HEK293T (cell line): ENCODE data around the gene BTBD19.
"Not testable (repeated sequence)": the region's sequence is repeated elsewhere in the genome, so short reads cannot be mapped to it uniquely, and the experiment has no call there.

Experiments used
- CTCF ChIA-PET: fragments of 350-600 bp; formaldehyde crosslinking; extraction: SDS; loops from one replicate; lab custom pipeline; 2021; ENCODE audit warnings: antibody characterized with exemption, inconsistent platforms; lab: Yijun Ruan, JAX
- POLR2A ChIA-PET: fragments of 350-600 bp; formaldehyde crosslinking; extraction: SDS; loops from one replicate; lab custom pipeline; 2020; ENCODE audit warnings: antibody characterized with exemption, inconsistent platforms; lab: Yijun Ruan, JAX
- DNase-seq: peaks from one replicate; pipeline ENCODE4 v3.0.0; 2012; ENCODE audit warnings: mixed read lengths; ENCODE audit errors: extremely low spot score
- ARNT ChIP-seq: fragments of 450-650 bp; IDR thresholded peaks from 2 replicates; pipeline ENCODE4 v1.6.1; 2017; ENCODE audit warnings: mild to moderate bottlenecking
- BHLHE40 ChIP-seq: fragments of 450-650 bp; IDR thresholded peaks from 2 replicates; pipeline ENCODE4 v1.6.1; 2016; ENCODE audit warnings: mild to moderate bottlenecking, moderate library complexity, borderline replicate concordance
- CTBP1 ChIP-seq: fragments of 450-650 bp; IDR thresholded peaks from 2 replicates; pipeline ENCODE4 v1.6.1; 2016; ENCODE audit warnings: borderline replicate concordance
- ELF4 ChIP-seq: fragments of 450-650 bp; IDR thresholded peaks from 2 replicates; pipeline ENCODE4 v1.6.1; 2017; ENCODE audit warnings: antibody characterized with exemption
- FOXA1 ChIP-seq: fragments of 450-650 bp; IDR thresholded peaks from 2 replicates; pipeline ENCODE4 v1.6.1; 2016; ENCODE audit warnings: mild to moderate bottlenecking
- FOXK2 ChIP-seq: fragments of 450-650 bp; IDR thresholded peaks from 2 replicates; pipeline ENCODE4 v1.6.1; 2016; ENCODE audit warnings: mild to moderate bottlenecking
- FOXM1 ChIP-seq: fragments of 450-650 bp; IDR thresholded peaks from 2 replicates; pipeline ENCODE4 v1.6.1; 2017; ENCODE audit warnings: mild to moderate bottlenecking, borderline replicate concordance
- HDGF ChIP-seq: fragments of 450-650 bp; IDR thresholded peaks from 2 replicates; pipeline ENCODE4 v1.6.1; 2017; ENCODE audit warnings: antibody characterized with exemption, borderline replicate concordance
- L3MBTL2 ChIP-seq: fragments of 450-650 bp; conservative IDR thresholded peaks from 2 replicates; pipeline ENCODE4 v1.6.1; 2016; ENCODE audit warnings: mild to moderate bottlenecking
- LEF1 ChIP-seq: fragments of 450-650 bp; IDR thresholded peaks from 2 replicates; pipeline ENCODE4 v1.6.1; 2017; ENCODE audit warnings: mild to moderate bottlenecking, borderline replicate concordance
- NFRKB ChIP-seq: fragments of 450-650 bp; IDR thresholded peaks from 2 replicates; pipeline ENCODE4 v1.6.1; 2016; ENCODE audit warnings: mild to moderate bottlenecking, moderate library complexity
- SP1 ChIP-seq: fragments of 450-650 bp; IDR thresholded peaks from 2 replicates; pipeline ENCODE4 v1.6.1; 2017
- SUZ12 ChIP-seq: fragments of 450-650 bp; IDR thresholded peaks from 2 replicates; pipeline ENCODE4 v1.6.1; 2016; ENCODE audit warnings: mild to moderate bottlenecking
- TARDBP ChIP-seq: fragments of 450-650 bp; IDR thresholded peaks from 2 replicates; pipeline ENCODE4 v1.6.1; 2016
- ZNF384 ChIP-seq: fragments of 450-650 bp; IDR thresholded peaks from 2 replicates; pipeline ENCODE4 v1.6.1; 2016
- TF ChIP-seq, protein P1 (sequence below): fragments of 450-650 bp; IDR thresholded peaks from 2 replicates; pipeline ENCODE4 v1.6.1; 2016

The BTBD19 gene

DNA sequence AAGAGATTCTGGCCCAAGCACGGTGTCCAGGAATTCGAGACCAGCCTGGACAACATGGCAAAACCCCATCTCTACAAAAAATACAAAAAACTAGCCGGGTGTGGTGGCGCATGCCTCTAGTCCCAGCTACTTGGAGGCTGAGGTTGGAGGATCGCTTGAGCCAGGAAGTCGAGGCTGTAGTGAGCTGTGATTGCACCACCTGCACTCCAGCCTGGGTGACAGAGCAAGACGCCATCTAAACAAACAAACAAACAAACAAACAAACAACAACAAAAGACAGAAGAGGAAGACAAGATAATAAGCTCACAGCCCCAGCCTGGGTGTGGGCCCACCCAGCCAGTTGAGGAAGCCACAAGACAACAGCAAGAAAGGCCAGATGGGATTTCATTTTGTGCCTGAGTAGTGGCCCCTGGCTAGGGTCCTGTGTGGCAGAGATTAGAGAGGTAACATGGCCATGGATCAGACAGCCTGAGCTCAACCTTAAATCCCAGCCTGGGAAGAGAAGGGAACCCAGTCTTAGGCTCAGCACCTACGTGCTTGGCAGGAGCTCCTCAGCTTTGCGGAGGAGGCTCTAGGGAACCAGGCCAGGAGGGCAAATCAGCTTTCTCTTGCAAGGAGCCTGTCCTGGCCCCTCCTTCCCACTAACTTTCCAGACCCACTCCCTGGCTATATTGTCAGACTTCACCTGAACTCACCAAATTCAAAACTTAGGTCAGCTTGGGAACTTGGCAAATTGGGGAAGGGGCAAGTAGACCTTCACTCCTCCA is 15.4 kb upstream of the BTBD19 start:
- DNase-seq, result no peak
- ChIA-PET CTCF (interaction anchor here (0.7 to 2.0 kb wide), 8 partner anchors 15 to 226 kb away, joined by 3 to 8 read pairs (median 4); partner anchors contain the start of genes BTBD19, HECTD3 and RNU5D-1), POLR2A (interaction anchor here (1.1 to 2.5 kb wide), 11 partner anchors 15 to 547 kb away, joined by 3 to 21 read pairs (median 8); partner anchors contain the start of genes HECTD3, MUTYH, PTCH2 and RNU5D-1)
- no peak for TF ChIP-seq TARDBP
- no peak for TF ChIP-seq FOXA1
- TF ChIP-seq SP1, result no peak
- no peak for TF ChIP-seq BHLHE40
- no peak for TF ChIP-seq CTBP1
- TF ChIP-seq, protein P1, sequence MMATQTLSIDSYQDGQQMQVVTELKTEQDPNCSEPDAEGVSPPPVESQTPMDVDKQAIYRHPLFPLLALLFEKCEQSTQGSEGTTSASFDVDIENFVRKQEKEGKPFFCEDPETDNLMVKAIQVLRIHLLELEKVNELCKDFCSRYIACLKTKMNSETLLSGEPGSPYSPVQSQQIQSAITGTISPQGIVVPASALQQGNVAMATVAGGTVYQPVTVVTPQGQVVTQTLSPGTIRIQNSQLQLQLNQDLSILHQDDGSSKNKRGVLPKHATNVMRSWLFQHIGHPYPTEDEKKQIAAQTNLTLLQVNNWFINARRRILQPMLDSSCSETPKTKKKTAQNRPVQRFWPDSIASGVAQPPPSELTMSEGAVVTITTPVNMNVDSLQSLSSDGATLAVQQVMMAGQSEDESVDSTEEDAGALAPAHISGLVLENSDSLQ, result no peak
- TF ChIP-seq ARNT, result no peak
- no peak for TF ChIP-seq NFRKB
- TF ChIP-seq LEF1, result no peak
- no peak for TF ChIP-seq SUZ12
- TF ChIP-seq HDGF, result no peak
- TF ChIP-seq L3MBTL2, result no peak
- TF ChIP-seq FOXM1, result no peak
- TF ChIP-seq FOXK2, result no peak
- TF ChIP-seq ZNF384, result no peak
- TF ChIP-seq ELF4, result no peak

DNA sequence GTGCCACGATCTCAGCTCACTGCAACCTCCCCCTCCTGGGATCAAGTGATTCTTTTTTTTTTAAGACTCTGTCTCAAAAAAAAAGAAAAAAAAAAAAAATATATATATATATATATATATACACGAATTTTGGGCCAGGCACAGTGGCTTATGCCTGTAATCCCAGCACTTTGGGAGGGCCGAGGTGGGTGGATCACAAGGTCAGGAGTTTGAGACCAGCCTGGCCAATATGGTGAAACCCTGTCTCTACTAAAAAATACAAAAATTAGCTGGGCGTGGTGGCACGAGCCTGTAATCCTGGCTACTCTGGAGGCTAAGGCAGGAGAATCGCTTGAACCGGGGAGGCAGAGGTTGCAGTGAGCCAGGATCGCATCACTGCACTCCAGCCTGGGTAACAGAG is 10.4 kb upstream of the BTBD19 start:
- POLR2A ChIA-PET, result interaction anchor here (0.7 to 1.8 kb wide), 2 partner anchors 10 to 21 kb away, joined by 4 to 8 read pairs; partner anchors contain the start of genes BTBD19 and DYNLT4
- CTCF ChIA-PET, DNase-seq: not testable (repeated sequence)

DNA sequence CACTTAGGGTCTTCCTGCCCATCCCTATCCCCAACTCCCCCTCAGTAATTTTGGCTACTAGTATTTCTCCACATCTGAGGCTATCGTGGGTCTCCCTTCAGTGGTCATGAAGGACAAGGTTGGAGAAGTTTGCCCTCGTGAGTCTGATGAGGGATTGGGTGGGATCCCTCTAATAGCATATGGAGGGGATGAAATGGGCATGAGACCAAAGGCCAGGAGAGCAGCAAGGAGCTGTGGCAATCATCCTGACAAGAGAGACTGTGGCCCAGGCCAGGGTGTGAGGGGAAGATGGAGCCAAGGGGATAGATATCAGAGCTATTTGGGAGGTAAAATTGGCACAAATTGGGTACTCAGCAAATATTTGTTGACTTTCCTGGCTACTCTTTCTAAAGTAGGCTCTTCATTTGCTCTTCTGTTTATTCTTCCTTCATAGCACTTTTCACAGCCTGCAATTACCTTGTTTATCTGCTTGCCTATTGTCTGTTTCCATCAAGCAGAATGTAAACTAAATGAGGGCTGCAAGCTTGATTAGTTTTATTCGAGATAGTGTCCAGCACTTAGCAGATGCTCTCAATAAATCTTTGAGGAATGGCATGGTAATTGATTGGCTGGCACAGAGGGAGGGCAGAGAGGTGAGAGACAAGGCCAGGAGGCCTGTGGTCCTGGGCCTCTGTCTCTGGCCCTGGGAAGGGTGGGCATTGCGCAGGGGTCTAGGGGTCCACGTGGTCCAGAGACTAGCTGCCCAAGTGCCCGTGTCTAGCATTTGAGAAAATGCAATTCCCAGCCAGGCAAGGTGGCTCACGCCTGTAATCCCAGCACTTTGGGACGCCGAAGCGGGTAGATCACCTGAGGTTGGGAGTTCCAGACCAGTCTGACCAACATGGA is 9.6 kb upstream of the BTBD19 start:
- no peak for DNase-seq

DNA sequence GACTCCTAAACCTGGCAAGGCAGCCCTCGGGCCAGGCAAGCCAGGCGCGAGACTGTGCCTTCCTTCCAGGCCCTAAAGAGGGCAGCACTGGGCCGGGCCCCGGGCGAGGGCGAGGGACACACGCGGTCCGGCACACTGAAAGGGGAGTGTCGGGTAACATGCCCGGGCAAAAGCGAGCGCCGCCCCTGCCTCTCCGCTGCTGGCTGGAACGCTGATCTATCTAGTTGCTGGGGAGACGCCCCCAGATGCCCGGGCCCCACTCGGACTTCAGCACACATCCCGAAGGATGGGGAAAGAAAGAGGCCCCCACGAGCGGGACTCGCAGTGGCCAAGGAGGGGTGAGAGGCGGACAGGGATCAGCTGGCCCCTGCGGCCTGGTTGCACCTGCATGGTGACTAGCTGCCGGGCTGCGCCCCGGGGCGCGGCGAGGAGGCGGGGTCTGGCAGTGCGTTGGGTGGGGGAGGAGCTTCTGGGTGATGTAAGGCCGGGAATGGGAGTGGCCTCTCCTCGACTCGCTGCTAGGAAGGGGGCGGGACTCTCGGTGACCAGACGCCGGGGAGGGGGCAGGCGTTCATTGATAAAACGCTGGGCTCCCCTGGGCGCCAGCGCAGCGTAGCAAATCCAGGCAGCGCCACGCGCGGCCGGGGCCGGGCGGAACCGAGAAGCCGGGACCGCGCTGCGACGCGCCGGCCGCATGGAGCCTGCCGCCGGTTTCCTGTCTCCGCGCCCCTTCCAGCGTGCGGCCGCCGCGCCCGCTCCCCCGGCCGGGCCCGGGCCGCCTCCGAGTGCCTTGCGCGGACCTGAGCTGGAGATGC is 8.3 kb upstream of the BTBD19 start, which contains the start of gene PLK3:
PLK3 (plus strand) TSS at position 608 of the 815 bp plus-strand sequence; CDS start at position 695, 87 bp downstream.
- TF ChIP-seq FOXA1 (no peak), BHLHE40 (no peak), CTBP1 (0 out of 2 replicates have a peak, but pooled peaks have one; percentile 15), L3MBTL2 (peak; percentile 89)
- TF ChIP-seq, protein P1, result peak; percentile 84
- POLR2A ChIA-PET, result interaction anchor here (0.7 to 2.3 kb wide), 19 partner anchors 9 to 504 kb away, joined by 3 to 29 read pairs (median 7); partner anchors contain the start of genes BEST4, BTBD19, HECTD3 and RNU5D-1
- CTCF ChIA-PET, result interaction anchor here (0.6 to 1.8 kb wide), 5 partner anchors 9 to 210 kb away, joined by 3 to 10 read pairs (median 3); partner anchors contain the start of gene BTBD19
- DNase-seq, result peak; percentile 91

More for the DNA sequence above, 9.6 kb upstream of the BTBD19 start:
- POLR2A ChIA-PET, result interaction anchor here (0.7 to 1.9 kb wide), 5 partner anchors 18 to 213 kb away, joined by 3 to 10 read pairs (median 4); partner anchors contain the start of gene HECTD3
- CTCF ChIA-PET, result interaction anchor here (1.0 kb wide), 1 partner anchor 12 kb away, joined by 3 read pairs; no protein-coding TSS in a partner anchor
- no peak for TF ChIP-seq ELF4
- no peak for TF ChIP-seq FOXK2
- no peak for TF ChIP-seq FOXA1
- no peak for TF ChIP-seq ZNF384
- no peak for TF ChIP-seq BHLHE40
- TF ChIP-seq TARDBP, result no peak
- TF ChIP-seq SP1, result no peak
- TF ChIP-seq LEF1, result no peak
- no peak for TF ChIP-seq FOXM1
- TF ChIP-seq NFRKB, result no peak
- no peak for TF ChIP-seq HDGF
- no peak for TF ChIP-seq L3MBTL2

DNA sequence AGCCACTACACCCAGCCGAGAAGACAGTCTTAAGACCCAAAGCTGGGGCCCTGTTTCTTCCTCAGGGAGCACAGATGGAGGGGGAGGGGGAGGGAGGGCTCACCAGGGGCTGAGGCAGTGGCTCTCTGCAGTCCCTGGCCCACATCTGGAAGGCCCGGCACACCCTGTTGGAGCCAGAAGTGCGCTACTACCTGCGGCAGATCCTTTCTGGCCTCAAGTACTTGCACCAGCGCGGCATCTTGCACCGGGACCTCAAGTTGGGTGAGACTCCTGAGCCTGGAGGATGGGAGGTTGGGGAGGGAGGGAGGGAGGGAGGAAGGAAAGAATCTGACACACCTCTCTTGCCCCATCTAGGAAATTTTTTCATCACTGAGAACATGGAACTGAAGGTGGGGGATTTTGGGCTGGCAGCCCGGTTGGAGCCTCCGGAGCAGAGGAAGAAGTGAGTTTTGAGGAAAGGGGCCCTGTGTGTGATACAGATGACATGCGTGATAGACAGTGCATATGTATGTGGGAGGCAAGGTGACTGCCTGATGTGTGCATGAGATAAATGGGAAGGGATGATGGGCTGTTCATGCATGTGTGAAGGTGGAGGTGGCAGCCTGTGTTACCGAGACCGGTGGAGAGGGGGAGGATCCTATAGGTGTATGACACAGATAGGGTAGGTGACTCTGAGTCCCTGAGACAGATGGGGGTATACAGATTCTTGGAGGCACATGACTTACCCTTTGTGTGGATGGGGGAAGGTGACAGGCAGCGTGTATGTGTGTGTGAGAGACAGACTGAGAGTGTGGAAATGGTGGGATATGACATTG is 6.6 kb upstream of the BTBD19 start:
- TF ChIP-seq ELF4, result no peak
- TF ChIP-seq CTBP1, result no peak
- TF ChIP-seq SP1, result no peak
- TF ChIP-seq FOXM1, result no peak
- no peak for TF ChIP-seq SUZ12
- TF ChIP-seq HDGF, result no peak
- TF ChIP-seq LEF1, result no peak
- no peak for TF ChIP-seq NFRKB
- TF ChIP-seq L3MBTL2, result no peak
- TF ChIP-seq ARNT, result no peak
- TF ChIP-seq BHLHE40, result no peak
- no peak for TF ChIP-seq FOXA1
- TF ChIP-seq ZNF384, result no peak
- TF ChIP-seq, protein P1, result no peak
- no peak for TF ChIP-seq TARDBP
- no peak for TF ChIP-seq FOXK2
- no peak for DNase-seq
- POLR2A ChIA-PET, result interaction anchor here (1.2 to 2.3 kb wide), 4 partner anchors 12 to 27 kb away, joined by 4 to 29 read pairs (median 8); partner anchors contain the start of gene RPS8
- CTCF ChIA-PET, result interaction anchor here (0.6 to 1.8 kb wide), 2 partner anchors 7 to 21 kb away, joined by 3 to 10 read pairs; partner anchors contain the start of gene BTBD19
